Mucosa of gallbladder (tissue), 1 donor: Measurements from ENCODE around the gene SND1. TPM values are rescaled to one million over a fixed set of nuclear protein-coding genes. Genes with fewer than 3 reads are reported as not detected.

ENCODE experiments used
- DNase-seq: peaks from one replicate; pipeline ENCODE4 v3.0.0-alpha.2; 2020; ENCODE audit warnings: low spot score
- total RNA-seq: library from RNA; stranded (reverse); gene quantifications from one replicate; pipeline ENCODE4 v1.2.1, GENCODE V29; 2021
- donor health status: DM: no; HTN: no; CAD: no.

Gene SND1
- total RNA-seq, 1 donor from 2014 or later = 136 TPM

DNA sequence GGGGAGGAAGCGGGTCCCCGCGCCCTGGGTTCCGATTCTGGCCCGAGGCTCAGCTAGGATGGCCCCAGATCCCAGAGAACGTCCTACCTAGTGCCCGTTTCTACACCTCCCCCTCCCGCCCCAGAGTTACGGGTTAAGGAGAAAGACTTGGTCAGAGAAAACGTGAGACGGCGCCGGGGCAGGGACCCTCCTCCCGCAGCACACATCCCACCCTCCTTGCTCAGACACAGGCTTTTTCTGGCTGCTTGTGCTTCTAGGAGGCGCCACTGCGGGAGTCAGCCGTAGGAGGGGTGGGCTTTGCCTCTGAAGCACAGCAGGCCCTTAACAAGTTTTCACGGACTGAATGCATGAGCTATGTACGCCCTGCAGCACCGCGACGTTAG, 484.2 kb downstream of the SND1 start:
- DNase-seq = no peak

DNA sequence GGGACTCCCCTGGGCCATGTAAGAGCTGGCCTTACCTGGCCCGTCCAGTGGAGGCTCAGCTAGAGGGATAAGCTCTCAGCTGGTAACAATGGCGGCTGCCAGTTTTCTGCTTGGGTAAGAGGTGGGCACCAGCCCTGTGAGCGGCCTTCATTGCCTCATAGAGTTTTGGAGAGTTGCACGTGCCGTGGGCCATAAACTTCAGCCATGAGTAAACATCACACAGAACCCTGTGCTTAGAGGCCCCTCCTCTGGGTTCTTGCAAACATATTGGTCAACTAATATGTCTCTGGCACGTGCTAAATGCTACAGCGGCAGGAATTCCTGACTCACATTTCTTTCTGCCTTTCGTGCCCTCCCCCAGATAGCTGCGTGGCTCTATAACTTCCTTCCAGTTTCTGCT, 485.2 kb downstream of the SND1 start:
- DNase-seq = no peak

- DNase-seq = no peak
These were observed 487.4 kb downstream of the SND1 start for GRCh38 chr7:128139406-128139805.

DNA sequence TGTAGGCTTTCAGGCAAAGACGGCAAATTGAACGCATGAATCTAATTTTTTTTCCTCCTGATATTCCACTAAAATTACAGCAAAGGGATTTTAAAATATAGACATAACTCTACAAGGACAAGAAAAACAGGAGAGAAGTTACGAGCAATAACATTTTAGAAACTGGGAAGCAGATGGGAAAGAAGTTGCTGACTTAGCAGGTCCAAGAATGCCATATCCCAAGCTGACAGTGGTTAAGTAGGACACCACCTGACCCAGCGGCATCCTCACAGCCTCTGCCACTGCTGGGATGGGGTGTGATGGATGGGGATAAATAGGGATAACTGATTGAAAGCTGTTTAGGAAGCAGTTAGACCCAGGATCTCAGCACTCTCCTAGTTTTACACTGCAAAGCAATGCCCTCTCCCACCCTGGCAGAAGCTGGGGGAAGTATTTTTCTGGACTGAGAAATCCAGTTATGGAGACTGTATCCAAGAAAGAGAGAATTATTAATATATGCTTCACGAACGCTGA, 489.7 kb downstream of the SND1 start:
- DNase-seq = no peak

Other genes with a start within 250 kb of the SND1 start
- 19.0 TPM for gene GCC1, start 66.6 kb upstream of the SND1 start, total RNA-seq
- gene ARF5, start 63.8 kb upstream of the SND1 start, total RNA-seq = 129 TPM
- gene FSCN3, start 58.5 kb upstream of the SND1 start, total RNA-seq = not detected
- not detected for gene PAX4, start 34.1 kb upstream of the SND1 start, total RNA-seq